Panc1 (cell line): Measurements from ENCODE around the gene RCSD1. TPM values are rescaled to one million over a fixed set of nuclear protein-coding genes. Genes with fewer than 3 reads are reported as not detected.
A peak's percentile ranks its signal among the peaks of the same experiment; 100 is the strongest.
"Not testable (repeated sequence)": the region's sequence is repeated elsewhere in the genome, so short reads cannot be mapped to it uniquely, and the experiment has no call there.

Source experiments
- ATAC-seq: fragments of 200-7000 bp; cut with Tn5 transposase; 2 replicates; pipeline ENCODE4 v1.9.1; 2020; ENCODE audit warnings: mild to moderate bottlenecking, moderate library complexity
- BruUV-seq: library from RNA; stranded (reverse); fragments of 400-500 nt; replicated peaks from 2 replicates; lab custom pipeline; 2021; lab: Mats Ljungman, UMichigan
- CTCF ChIA-PET: fragments of 300-600 bp; sonication (Branson Sonifier 250); formaldehyde crosslinking; loops from one replicate; lab custom pipeline; 2022; ENCODE audit warnings: antibody characterized with exemption; lab: Charles Lee
- POLR2A ChIA-PET: fragments of 300-600 bp; sonication (Branson Sonifier 250); formaldehyde crosslinking; loops from one replicate; lab custom pipeline; 2022; ENCODE audit warnings: antibody characterized with exemption; lab: Charles Lee
- DNase-seq: peaks from one replicate; pipeline ENCODE4 v3.0.0-alpha.2; 2010; ENCODE audit warnings: low read depth, low spot score
- H3K27ac ChIP-seq: 2 replicates; pipeline ENCODE4 v1.5.1; 2011; ENCODE audit warnings: mild to moderate bottlenecking, low read length, inconsistent platforms
- H3K27me3 ChIP-seq: fragments of 200-500 bp; sonication (Bioruptor generic); 2 replicates; pipeline ENCODE4 v1.6.0; 2014; ENCODE audit warnings: low read length, inconsistent platforms; ENCODE audit not compliant: control insufficient read depth, insufficient read depth
- H3K36me3 ChIP-seq: fragments of 200-500 bp; sonication (Bioruptor generic); 2 replicates; pipeline ENCODE4 v1.5.1; 2014; ENCODE audit warnings: inconsistent platforms, mild to moderate bottlenecking, low read length, moderate library complexity; ENCODE audit not compliant: control insufficient read depth, insufficient read depth
- H3K4me1 ChIP-seq: 2 replicates; pipeline ENCODE4 v1.5.1; 2011; ENCODE audit warnings: inconsistent platforms, mild to moderate bottlenecking, low read length, moderate library complexity; ENCODE audit not compliant: control insufficient read depth, insufficient read depth
- H3K4me3 ChIP-seq, 2 experiments: 2 replicates each; pipeline ENCODE4 v1.5.1; 2011 to 2012; ENCODE audit warnings: low read depth in 2 of 2, low read length in 2 of 2, mild to moderate bottlenecking in 2 of 2, inconsistent platforms in 1 of 2, moderate library complexity in 1 of 2
- H3K9me3 ChIP-seq: fragments of 200-500 bp; sonication (Bioruptor generic); 2 replicates; pipeline ENCODE4 v1.5.1; 2014; ENCODE audit warnings: low read depth, mild to moderate bottlenecking, inconsistent platforms, low read length, moderate library complexity; ENCODE audit not compliant: control insufficient read depth, insufficient read depth
- CTCF ChIP-seq: fragments of 450-650 bp; IDR thresholded peaks from 2 replicates; pipeline ENCODE4 v1.5.1; 2017; ENCODE audit warnings: mild to moderate bottlenecking
- POLR2AphosphoS5 ChIP-seq: IDR thresholded peaks from 2 replicates; pipeline ENCODE4 v1.6.1; 2012; ENCODE audit warnings: mild to moderate bottlenecking, low read depth, low read length, moderate library complexity
- REST ChIP-seq, 2 experiments: IDR thresholded peaks; 2 replicates each; pipeline ENCODE4 v1.6.1; 2011 to 2012; ENCODE audit warnings: low read depth in 2 of 2, control low read depth in 1 of 2, low read length in 1 of 2, mild to moderate bottlenecking in 1 of 2, moderate library complexity in 1 of 2; ENCODE audit not compliant: insufficient read depth in 1 of 2
- SIN3A ChIP-seq: IDR thresholded peaks from 2 replicates; pipeline ENCODE4 v1.6.1; 2012; ENCODE audit warnings: low read depth, mild to moderate bottlenecking, low read length, moderate library complexity, borderline replicate concordance; ENCODE audit not compliant: insufficient read depth
- TCF7L2 ChIP-seq: IDR thresholded peaks from 2 replicates; pipeline ENCODE4 v1.6.1; 2011; ENCODE audit warnings: mild to moderate bottlenecking, low read depth, low read length, inconsistent platforms
- in situ Hi-C: cut with HindIII; loops from 2 replicates; pipeline ENCODE4 v1.10.0; 2016; ENCODE audit warnings: low sequenced_read_pairs, low pct_unique_long_range_greater_than_20kb
- intact Hi-C: fragments of 100-400 bp; cut with micrococcal nuclease; formaldehyde crosslinking; loops from one replicate; pipeline ENCODE4 v1.10.0; 2022; ENCODE audit not compliant: unreplicated experiment
- total RNA-seq: library from RNA; stranded (reverse); gene quantifications from one replicate; pipeline ENCODE4 v1.2.1, GENCODE V29; 2021; ENCODE audit not compliant: unreplicated experiment

The RCSD1 gene
- total RNA-seq, 1 experiment from 2014 or later = 1.4 TPM

DNA sequence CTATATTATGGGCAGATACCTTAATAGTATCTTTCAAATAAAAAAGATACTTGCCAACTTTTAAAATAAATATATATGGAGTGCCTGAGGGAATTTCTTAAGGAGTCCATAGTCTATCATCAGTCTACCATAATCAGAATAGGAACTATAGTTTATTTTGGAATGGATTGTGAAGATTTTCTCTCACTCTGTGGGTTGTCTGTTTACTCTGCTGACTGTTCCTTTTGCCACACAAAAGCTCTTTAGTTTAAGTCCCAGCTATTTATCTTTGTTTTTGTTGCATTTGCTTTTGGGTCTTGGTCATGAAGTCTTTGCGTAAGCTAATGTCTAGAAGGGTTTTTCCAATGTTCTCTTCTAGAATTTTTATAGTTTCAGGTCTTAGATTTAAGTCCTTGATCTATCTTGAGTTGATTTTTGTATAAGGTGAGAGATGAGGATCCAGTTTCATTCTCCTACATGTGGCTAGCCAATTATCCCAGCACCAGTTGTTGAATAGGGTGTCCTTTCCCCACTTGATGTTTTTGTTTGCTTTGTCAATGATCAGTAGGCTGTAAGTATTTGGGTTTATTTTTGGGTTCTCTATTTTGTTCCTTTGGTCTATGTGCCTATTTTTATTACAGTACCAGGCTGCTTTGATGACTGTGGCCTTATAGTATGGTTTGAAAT lies 112.5 kb downstream of the RCSD1 start:
- CTCF ChIA-PET, POLR2A ChIA-PET, BruUV-seq: not testable (repeated sequence)

DNA sequence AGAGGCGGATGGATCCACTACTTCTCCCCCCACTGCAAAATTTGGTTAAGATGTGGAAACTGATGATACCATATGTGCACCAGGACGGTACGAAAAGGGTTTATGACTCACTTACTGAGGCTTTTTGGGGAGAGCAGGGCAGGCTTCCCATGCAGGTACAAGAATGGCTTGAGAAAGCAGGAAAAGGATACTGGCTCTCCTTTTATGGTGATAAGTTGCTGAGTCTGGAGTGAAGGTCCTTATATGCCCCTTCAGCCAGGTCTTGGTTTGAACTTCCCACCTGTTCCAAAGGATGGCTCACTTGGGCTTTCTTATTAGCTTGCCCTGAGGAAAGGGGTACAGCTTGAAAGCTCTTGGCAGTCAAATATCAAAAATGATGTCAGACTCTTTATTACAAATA lies 114.9 kb downstream of the RCSD1 start:
- no TSS peak for BruUV-seq
- ChIA-PET POLR2A (interaction anchor here (0.6 kb wide), 1 partner anchor 28 kb away, joined by 4 read pairs; no protein-coding TSS in a partner anchor), CTCF (no interaction called here)
- in situ Hi-C loops = no loop called here
- Histone ChIP-seq H3K27ac (no peak overlapping the region), H3K4me3 (no peak overlapping the region), H3K36me3 (no peaks in the 10 kb centered on the region), H3K4me1 (peaks cover 8% of the 10 kb centered on the region; the same call in 1 of the 2 replicates), H3K9me3 (no peaks in the 10 kb centered on the region), H3K27me3 (no peaks in the 10 kb centered on the region)
- TF ChIP-seq CTCF (no peak), POLR2AphosphoS5 (no peak), TCF7L2 (no peak), REST (IDR thresholded peaks at IDR 0.05; ENCODE audit: insufficient read depth in 1 of 2, low read depth in 2 of 2, low read length in 1 of 2) (no peak), SIN3A (no peak)
- DNase-seq = no peak
- intact Hi-C loops = no loop called here
- no peak for ATAC-seq

More for the DNA sequence above, 112.5 kb downstream of the RCSD1 start:
- in situ Hi-C loops, H3K4me3 ChIP-seq, H3K9me3 ChIP-seq, H3K27me3 ChIP-seq, intact Hi-C loops, H3K36me3 ChIP-seq, H3K27ac ChIP-seq, ATAC-seq, DNase-seq, H3K4me1 ChIP-seq: not testable (repeated sequence)

GRCh38 chr1:167746013-167746672 lies 116.1 kb downstream of the RCSD1 start:
- CTCF ChIA-PET = no interaction called here
- ATAC-seq (no peak), DNase-seq (no peak)

More at GRCh38 chr1:167746013-167746672, 116.1 kb downstream of the RCSD1 start:
- no peak for TF ChIP-seq POLR2AphosphoS5
- TF ChIP-seq CTCF = 0 out of 2 replicates have a peak, but pooled peaks have one; percentile 6
- TF ChIP-seq REST (IDR thresholded peaks at IDR 0.05; ENCODE audit: insufficient read depth in 1 of 2, low read depth in 2 of 2, low read length in 1 of 2) = no peak
- no peak for TF ChIP-seq SIN3A
- no peak for TF ChIP-seq TCF7L2
- no TSS peak for BruUV-seq
- intact Hi-C loops (no loop called here), in situ Hi-C loops (no loop called here)
- Histone ChIP-seq H3K9me3 (no peaks in the 10 kb centered on the region), H3K36me3 (no peaks in the 10 kb centered on the region), H3K27ac (no peak overlapping the region), H3K4me3 (no peak overlapping the region), H3K27me3 (no peaks in the 10 kb centered on the region), H3K4me1 (peaks cover 8% of the 10 kb centered on the region; the same call in 1 of the 2 replicates)
- POLR2A ChIA-PET = no interaction called here
